Prostate gland (tissue), 2 donors: ENCODE data around the gene SMPX. TPM values are rescaled to one million over a fixed set of nuclear protein-coding genes. Genes with fewer than 3 reads are reported as not detected.

Source experiments
- DNase-seq: peaks from one replicate; pipeline ENCODE4 v3.0.0-alpha.2; 2019; ENCODE audit warnings: low spot score
- H3K27ac ChIP-seq, 2 donors: fragments of 200-600 bp; sonication (generic); 2 replicates each; pipeline ENCODE4 v1.5.1; 2017 to 2019
- H3K27me3 ChIP-seq: fragments of 200-600 bp; sonication (generic); replicated peaks from 2 replicates; pipeline ENCODE4 v1.5.1; 2019; ENCODE audit not compliant: insufficient read depth
- H3K36me3 ChIP-seq, 2 donors: fragments of 200-600 bp; sonication (generic); 1 replicate in 1 of 2; 2 replicates in 1 of 2; pipeline versions ENCODE4 v1.5.1 to v1.8.1; 2017 to 2019
- H3K4me1 ChIP-seq: fragments of 200-600 bp; sonication (generic); replicated peaks from 2 replicates; pipeline ENCODE4 v1.5.1; 2019
- H3K4me3 ChIP-seq, 2 donors: fragments of 200-600 bp; sonication (generic); 2 replicates each; pipeline ENCODE4 v1.5.1; 2017 to 2019
- H3K9me3 ChIP-seq: fragments of 200-600 bp; sonication (generic); 2 replicates; pipeline ENCODE4 v1.5.1; 2017
- POLR2A ChIP-seq: fragments of 450-650 bp; IDR thresholded peaks from one replicate; pipeline ENCODE4 v1.6.1; 2016; ENCODE audit warnings: antibody characterized with exemption, mild to moderate bottlenecking
- POLR2AphosphoS5 ChIP-seq: sonication (generic); formaldehyde crosslinking; IDR thresholded peaks from one replicate; pipeline ENCODE4 v1.6.1; 2017; ENCODE audit warnings: antibody characterized with exemption
- WGBS: methylation state at CpG from one replicate; pipeline ENCODE4 v1.1.5; 2018; 5-methylcytosine and 5-hydroxymethylcytosine counted together
- intact Hi-C: fragments of 100-400 bp; cut with DNase I; formaldehyde crosslinking; loops from one replicate; pipeline ENCODE4 v1.14.2; 2022
- total RNA-seq, 2 donors: library from RNA; depleted of rRNA; stranded (reverse); fragments of >200 nt; gene quantifications; one replicate each; pipeline ENCODE4 v1.1.0, GENCODE V29; 2016
- TF ChIP-seq, protein P1 (sequence below), 4 experiments: fragments of 200-600 bp in 2 of 4; fragments of 450-650 bp in 2 of 4; sonication (generic) in 2 of 4; IDR thresholded peaks; 1 replicate in 3 of 4; 2 replicates in 1 of 4; pipeline ENCODE4 v1.5.1; 2016 to 2019; ENCODE audit warnings: antibody characterized with exemption in 4 of 4, mild to moderate bottlenecking in 2 of 4, moderate library complexity in 2 of 4

Gene SMPX
- total RNA-seq, 2 donors from 2014 or later = 4.2 TPM; not detected in 1

GRCh38 chrX:21740329-21741274 is 17.3 kb downstream of the SMPX start:
- 62% methylated on average over 1 of the region's 1 CpG for WGBS
- Histone ChIP-seq H3K4me1 (no peaks in the 10 kb centered on the region), H3K9me3 (no peaks in the 10 kb centered on the region), H3K36me3 (no peaks in the 10 kb centered on the region), H3K4me3 (no peak overlapping the region), H3K27ac (no peak overlapping the region), H3K27me3 (no peaks in the 10 kb centered on the region)
- intact Hi-C loops = loop anchor here (10.0 kb wide), 1 partner anchor 1216 kb away; no protein-coding TSS in a partner anchor
- DNase-seq = peak; percentile 4
- TF ChIP-seq, protein P1, sequence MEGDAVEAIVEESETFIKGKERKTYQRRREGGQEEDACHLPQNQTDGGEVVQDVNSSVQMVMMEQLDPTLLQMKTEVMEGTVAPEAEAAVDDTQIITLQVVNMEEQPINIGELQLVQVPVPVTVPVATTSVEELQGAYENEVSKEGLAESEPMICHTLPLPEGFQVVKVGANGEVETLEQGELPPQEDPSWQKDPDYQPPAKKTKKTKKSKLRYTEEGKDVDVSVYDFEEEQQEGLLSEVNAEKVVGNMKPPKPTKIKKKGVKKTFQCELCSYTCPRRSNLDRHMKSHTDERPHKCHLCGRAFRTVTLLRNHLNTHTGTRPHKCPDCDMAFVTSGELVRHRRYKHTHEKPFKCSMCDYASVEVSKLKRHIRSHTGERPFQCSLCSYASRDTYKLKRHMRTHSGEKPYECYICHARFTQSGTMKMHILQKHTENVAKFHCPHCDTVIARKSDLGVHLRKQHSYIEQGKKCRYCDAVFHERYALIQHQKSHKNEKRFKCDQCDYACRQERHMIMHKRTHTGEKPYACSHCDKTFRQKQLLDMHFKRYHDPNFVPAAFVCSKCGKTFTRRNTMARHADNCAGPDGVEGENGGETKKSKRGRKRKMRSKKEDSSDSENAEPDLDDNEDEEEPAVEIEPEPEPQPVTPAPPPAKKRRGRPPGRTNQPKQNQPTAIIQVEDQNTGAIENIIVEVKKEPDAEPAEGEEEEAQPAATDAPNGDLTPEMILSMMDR (IDR thresholded peaks at IDR 0.05) = no peak
- TF ChIP-seq POLR2AphosphoS5 (no peak), POLR2A (no peak)

DNA sequence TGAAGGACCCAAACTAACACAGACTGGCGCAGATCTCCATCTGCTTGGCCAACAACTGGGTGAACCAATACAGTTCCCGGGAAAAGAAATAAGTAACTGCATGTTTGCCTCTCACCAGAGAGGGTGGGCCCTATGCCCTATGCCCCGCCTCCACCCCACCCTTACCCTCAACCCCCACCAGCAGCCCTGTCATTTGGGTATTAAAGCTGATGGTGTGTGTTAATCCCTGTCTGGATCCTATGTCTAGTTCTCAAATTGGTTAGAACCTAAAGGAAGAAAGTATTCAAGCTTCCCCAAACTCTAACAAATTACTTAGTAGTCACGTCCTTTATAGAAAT is 19.0 kb downstream of the SMPX start:
- TF ChIP-seq, protein P1 (IDR thresholded peaks at IDR 0.05) = no peak
- TF ChIP-seq POLR2AphosphoS5 = no peak
- TF ChIP-seq POLR2A = no peak
- H3K27me3 ChIP-seq = no peaks in the 10 kb centered on the region
- H3K27ac ChIP-seq = no peak overlapping the region
- H3K9me3 ChIP-seq = no peaks in the 10 kb centered on the region
- H3K4me1 ChIP-seq = no peaks in the 10 kb centered on the region
- H3K4me3 ChIP-seq = no peak overlapping the region
- intact Hi-C loops = no loop called here
- 59% methylated on average over 4 of the region's 4 CpGs for WGBS
- no peaks in the 10 kb centered on the region for H3K36me3 ChIP-seq
- no peak for DNase-seq

GRCh38 chrX:21738210-21738949 is 19.5 kb downstream of the SMPX start:
- no peak for DNase-seq
- no peaks in the 10 kb centered on the region for H3K4me1 ChIP-seq
- intact Hi-C loops = no loop called here

GRCh38 chrX:21735768-21736127 is 22.2 kb downstream of the SMPX start:
- H3K4me3 ChIP-seq = no peak overlapping the region
- no peaks in the 10 kb centered on the region for H3K27me3 ChIP-seq
- intact Hi-C loops = no loop called here
- no peak overlapping the region for H3K27ac ChIP-seq
- no peak for TF ChIP-seq POLR2A
- no peak for TF ChIP-seq POLR2AphosphoS5
- TF ChIP-seq, protein P1 (IDR thresholded peaks at IDR 0.05) = no peak
- WGBS = 47% methylated on average over 1 of the region's 1 CpG
- no peaks in the 10 kb centered on the region for H3K36me3 ChIP-seq
- no peak for DNase-seq
- H3K9me3 ChIP-seq = no peaks in the 10 kb centered on the region
- H3K4me1 ChIP-seq = no peaks in the 10 kb centered on the region

More at GRCh38 chrX:21738210-21738949, 19.5 kb downstream of the SMPX start:
- H3K27ac ChIP-seq = no peak overlapping the region
- TF ChIP-seq POLR2AphosphoS5 (no peak), POLR2A (no peak)
- TF ChIP-seq, protein P1 (IDR thresholded peaks at IDR 0.05) = no peak
- H3K4me3 ChIP-seq = no peak overlapping the region
- 43% methylated on average over 15 of the region's 15 CpGs for WGBS
- H3K9me3 ChIP-seq = no peaks in the 10 kb centered on the region
- H3K36me3 ChIP-seq = no peaks in the 10 kb centered on the region
- no peaks in the 10 kb centered on the region for H3K27me3 ChIP-seq
